Measurements from ENCODE around the gene ITGB3BP. TPM values are rescaled to one million over a fixed set of nuclear protein-coding genes. Genes with fewer than 3 reads are reported as not detected.
"Not testable (repeated sequence)": the region's sequence is repeated elsewhere in the genome, so short reads cannot be mapped to it uniquely, and the experiment has no call there.

ITGB3BP gene
- total and polyA plus RNA-seq, 2 donors from 2014 or later = 27.2 to 29.1 TPM

GRCh38 chr1:63475761-63476160, 47.3 kb downstream of the ITGB3BP start:
- DNase-seq = no peak
- intact Hi-C loops (cut with DNase I) = no loop called here
- Histone ChIP-seq H3K4me1 (ENCODE audit: control insufficient read depth in 2 of 3, insufficient read depth in 2 of 3, low read depth in 1 of 3, low read length in 3 of 3) (no peaks in the 10 kb centered on the region), H3K9me3 (ENCODE audit: control insufficient read depth in 2 of 3, insufficient read depth in 1 of 3, low read length in 3 of 3) (no peaks in the 10 kb centered on the region), H3K9ac (ENCODE audit: low read length in 3 of 3) (no peak overlapping the region), H3K36me3 (ENCODE audit: control insufficient read depth in 2 of 3, insufficient read depth in 3 of 3, low read length in 3 of 3) (peaks cover 0 to 2% (median 0%) of the 10 kb centered on the region in 3 donors), H3K27ac (ENCODE audit: low read depth in 2 of 2, low read length in 2 of 2) (no peak overlapping the region), H3K27me3 (ENCODE audit: control insufficient read depth, insufficient read depth, low read length) (no peaks in the 10 kb centered on the region), H3K4me3 (ENCODE audit: low read length in 3 of 3) (no peak overlapping the region)
- TF ChIP-seq CTCF (IDR thresholded peaks at IDR 0.05; ENCODE audit: borderline replicate concordance, extremely low read depth, insufficient read depth) = no peak
- FAIRE-seq = no peak

- H3K4me3 ChIP-seq (ENCODE audit: low read length in 3 of 3); H3K9ac ChIP-seq (ENCODE audit: low read length in 3 of 3); H3K4me1 ChIP-seq (ENCODE audit: control insufficient read depth in 2 of 3, insufficient read depth in 2 of 3, low read depth in 1 of 3, low read length in 3 of 3); H3K36me3 ChIP-seq (ENCODE audit: control insufficient read depth in 2 of 3, insufficient read depth in 3 of 3, low read length in 3 of 3); DNase-seq; H3K27ac ChIP-seq (ENCODE audit: low read depth in 2 of 2, low read length in 2 of 2); FAIRE-seq; H3K27me3 ChIP-seq (ENCODE audit: control insufficient read depth, insufficient read depth, low read length); H3K9me3 ChIP-seq (ENCODE audit: control insufficient read depth in 2 of 3, insufficient read depth in 1 of 3, low read length in 3 of 3); intact Hi-C loops (cut with DNase I): not testable (repeated sequence)
These were observed 54.3 kb downstream of the ITGB3BP start for GRCh38 chr1:63468683-63469082.

GRCh38 chr1:63466759-63467158, 56.3 kb downstream of the ITGB3BP start:
- Histone ChIP-seq H3K4me1 (ENCODE audit: control insufficient read depth in 2 of 3, insufficient read depth in 2 of 3, low read depth in 1 of 3, low read length in 3 of 3) (no peaks in the 10 kb centered on the region), H3K9me3 (ENCODE audit: control insufficient read depth in 2 of 3, insufficient read depth in 1 of 3, low read length in 3 of 3) (peaks cover 0 to 2% (median 0%) of the 10 kb centered on the region in 3 donors), H3K4me3 (ENCODE audit: low read length in 3 of 3) (no peak overlapping the region), H3K27me3 (ENCODE audit: control insufficient read depth, insufficient read depth, low read length) (no peaks in the 10 kb centered on the region), H3K27ac (ENCODE audit: low read depth in 2 of 2, low read length in 2 of 2) (no peak overlapping the region), H3K36me3 (ENCODE audit: control insufficient read depth in 2 of 3, insufficient read depth in 3 of 3, low read length in 3 of 3) (no peaks in the 10 kb centered on the region), H3K9ac (ENCODE audit: low read length in 3 of 3) (no peak overlapping the region)
- DNase-seq (no peak), FAIRE-seq (no peak)
- no peak for TF ChIP-seq CTCF (IDR thresholded peaks at IDR 0.05; ENCODE audit: borderline replicate concordance, extremely low read depth, insufficient read depth)
- intact Hi-C loops (cut with DNase I) = no loop called here

DNA sequence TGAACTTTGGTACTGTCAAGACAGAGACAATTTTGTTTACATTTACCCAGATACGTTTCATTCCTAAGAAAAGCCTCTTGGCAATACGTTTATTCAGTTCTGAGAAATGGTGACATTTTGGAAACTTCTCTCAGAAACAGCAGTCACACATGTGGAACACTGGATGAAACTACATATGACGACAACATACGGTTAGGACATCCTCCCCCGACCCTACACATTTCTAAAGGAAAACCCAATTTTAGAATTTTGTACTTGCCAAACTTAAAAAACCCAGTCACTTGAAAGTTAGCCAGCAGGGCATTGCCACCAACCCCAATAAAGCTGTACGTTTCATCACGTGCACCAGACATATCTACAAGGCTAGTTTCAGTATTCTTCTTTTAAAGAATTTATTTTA, 56.8 kb downstream of the ITGB3BP start:
- peaks cover 0 to 6% (median 0%) of the 10 kb centered on the region in 3 donors for H3K9me3 ChIP-seq (ENCODE audit: control insufficient read depth in 2 of 3, insufficient read depth in 1 of 3, low read length in 3 of 3)
- H3K36me3 ChIP-seq (ENCODE audit: control insufficient read depth in 2 of 3, insufficient read depth in 3 of 3, low read length in 3 of 3) = no peaks in the 10 kb centered on the region
- H3K4me1 ChIP-seq (ENCODE audit: control insufficient read depth in 2 of 3, insufficient read depth in 2 of 3, low read depth in 1 of 3, low read length in 3 of 3) = no peaks in the 10 kb centered on the region
- H3K9ac ChIP-seq (ENCODE audit: low read length in 3 of 3) = no peak overlapping the region
- H3K4me3 ChIP-seq (ENCODE audit: low read length in 3 of 3) = no peak overlapping the region
- no peaks in the 10 kb centered on the region for H3K27me3 ChIP-seq (ENCODE audit: control insufficient read depth, insufficient read depth, low read length)
- intact Hi-C loops (cut with DNase I) = no loop called here
- H3K27ac ChIP-seq (ENCODE audit: low read depth in 2 of 2, low read length in 2 of 2) = no peak overlapping the region
- DNase-seq (no peak), FAIRE-seq (no peak)
- no peak for TF ChIP-seq CTCF (IDR thresholded peaks at IDR 0.05; ENCODE audit: borderline replicate concordance, extremely low read depth, insufficient read depth)
